SK-N-SH treated with all-trans-retinoic acid at 6 μM for 48 hours (cell line): ENCODE measurements around the gene CCDC85C.

Experiments used
- ATAC-seq: fragments of 200-7000 bp; cut with Tn5 transposase; 3 replicates; pipeline ENCODE4 v1.9.1; 2020; ENCODE audit warnings: mild to moderate bottlenecking, moderate library complexity
- ARNTL ChIP-seq: fragments of 450-650 bp; formaldehyde crosslinking; IDR thresholded peaks from 2 replicates; pipeline ENCODE4 v1.5.0; 2020; ENCODE audit warnings: low read depth, mild to moderate bottlenecking, moderate library complexity, borderline replicate concordance
- BACH2 ChIP-seq: fragments of 250-450 bp; sonication (Bioruptor Pico); IDR thresholded peaks from 2 replicates; pipeline ENCODE4 v1.9.0; 2021; ENCODE audit warnings: mild to moderate bottlenecking, borderline replicate concordance
- CREB5 ChIP-seq: fragments of 250-450 bp; sonication (Bioruptor Pico); IDR thresholded peaks from 2 replicates; pipeline ENCODE4 v1.5.1; 2020; ENCODE audit warnings: low read depth, mild to moderate bottlenecking, moderate library complexity
- CSDC2 ChIP-seq: fragments of 250-450 bp; sonication (Bioruptor Pico); IDR thresholded peaks from 2 replicates; pipeline ENCODE4 v1.5.0; 2020; ENCODE audit warnings: mild to moderate bottlenecking, moderate library complexity
- CSRNP3 ChIP-seq: fragments of 250-450 bp; sonication (Bioruptor Pico); IDR thresholded peaks from 2 replicates; pipeline ENCODE4 v1.5.1; 2021; ENCODE audit warnings: mild to moderate bottlenecking, moderate library complexity
- ESRRG ChIP-seq: fragments of 250-450 bp; sonication (Bioruptor Pico); IDR thresholded peaks from 2 replicates; pipeline ENCODE4 v1.6.1; 2021; ENCODE audit warnings: mild to moderate bottlenecking
- GLIS3 ChIP-seq: fragments of 250-450 bp; sonication (Bioruptor Pico); IDR thresholded peaks from 2 replicates; pipeline ENCODE4 v1.5.0; 2020; ENCODE audit warnings: mild to moderate bottlenecking, moderate library complexity
- ISL1 ChIP-seq: fragments of 250-450 bp; sonication (Bioruptor Pico); IDR thresholded peaks from 2 replicates; pipeline ENCODE4 v2.1.2; 2022; ENCODE audit warnings: mild to moderate bottlenecking, moderate library complexity
- OSR1 ChIP-seq: fragments of 250-450 bp; sonication (Bioruptor Pico); IDR thresholded peaks from 2 replicates; pipeline ENCODE4 v1.8.0; 2022; ENCODE audit warnings: moderate library complexity, mild to moderate bottlenecking, inconsistent platforms
- PATZ1 ChIP-seq: fragments of 250-450 bp; sonication (Bioruptor Pico); IDR thresholded peaks from 2 replicates; pipeline ENCODE4 v1.8.0; 2020; ENCODE audit warnings: mild to moderate bottlenecking, moderate library complexity, borderline replicate concordance
- POU6F1 ChIP-seq: fragments of 250-450 bp; sonication (Bioruptor Pico); IDR thresholded peaks from 2 replicates; pipeline ENCODE4 v1.8.0; 2021; ENCODE audit warnings: low read depth, mild to moderate bottlenecking, moderate library complexity, borderline replicate concordance
- PPARA ChIP-seq: fragments of 250-450 bp; sonication (Bioruptor Pico); IDR thresholded peaks from 2 replicates; pipeline ENCODE4 v1.5.0; 2020; ENCODE audit warnings: mild to moderate bottlenecking, borderline replicate concordance
- RARB ChIP-seq: fragments of 250-450 bp; sonication (Bioruptor Pico); IDR thresholded peaks from 2 replicates; pipeline ENCODE4 v1.8.0; 2021; ENCODE audit warnings: mild to moderate bottlenecking, moderate library complexity
- SNAI2 ChIP-seq: fragments of 250-450 bp; sonication (Bioruptor Pico); IDR thresholded peaks from 2 replicates; pipeline ENCODE4 v1.5.0; 2020; ENCODE audit warnings: mild to moderate bottlenecking, moderate library complexity
- TCF4 ChIP-seq: fragments of 250-450 bp; sonication (Bioruptor Pico); IDR thresholded peaks from 2 replicates; pipeline ENCODE4 v1.8.0; 2021; ENCODE audit warnings: mild to moderate bottlenecking, moderate library complexity, borderline replicate concordance
- TSHZ2 ChIP-seq: fragments of 250-450 bp; sonication (Bioruptor Pico); IDR thresholded peaks from 2 replicates; pipeline ENCODE4 v1.5.0; 2020; ENCODE audit warnings: mild to moderate bottlenecking, moderate library complexity
- ZC3H10 ChIP-seq: fragments of 250-450 bp; sonication (Bioruptor Pico); IDR thresholded peaks from 2 replicates; pipeline ENCODE4 v1.5.1; 2021; ENCODE audit warnings: mild to moderate bottlenecking, moderate library complexity
- ZFP3 ChIP-seq: fragments of 250-450 bp; sonication (Bioruptor Pico); IDR thresholded peaks from 2 replicates; pipeline ENCODE4 v1.5.0; 2020; ENCODE audit warnings: mild to moderate bottlenecking, moderate library complexity
- ZFP30 ChIP-seq: fragments of 450-650 bp; formaldehyde crosslinking; IDR thresholded peaks from 2 replicates; pipeline ENCODE4 v1.5.0; 2022; ENCODE audit warnings: mild to moderate bottlenecking, moderate library complexity
- ZNF565 ChIP-seq: fragments of 450-650 bp; formaldehyde crosslinking; conservative IDR thresholded peaks from 2 replicates; pipeline ENCODE4 v1.5.0; 2020; ENCODE audit warnings: low read depth, mild to moderate bottlenecking, moderate library complexity
- ZNF8 ChIP-seq: fragments of 450-650 bp; formaldehyde crosslinking; IDR thresholded peaks from 2 replicates; pipeline ENCODE4 v1.5.0; 2020; ENCODE audit warnings: mild to moderate bottlenecking, moderate library complexity

The CCDC85C gene

GRCh38 chr14:99519347-99519881, 84.6 kb downstream of the CCDC85C start:
- ATAC-seq, result no peak

GRCh38 chr14:99518441-99519346, 85.3 kb downstream of the CCDC85C start:
- peak; percentile 78 for ATAC-seq
- TF ChIP-seq TCF4 (CRISPR knock-in tag) (no peak), ZNF8 (CRISPR knock-in tag) (no peak), GLIS3 (CRISPR knock-in tag) (no peak), PATZ1 (CRISPR knock-in tag) (no peak), ESRRG (CRISPR knock-in tag) (no peak), TSHZ2 (CRISPR knock-in tag) (no peak), BACH2 (CRISPR knock-in tag) (no peak), ISL1 (no peak), ZFP30 (no peak), PPARA (CRISPR knock-in tag) (no peak), CSRNP3 (no peak), ARNTL (CRISPR knock-in tag) (no peak), ZNF565 (CRISPR knock-in tag) (no peak), POU6F1 (no peak), CSDC2 (CRISPR knock-in tag) (no peak), CREB5 (no peak), RARB (CRISPR knock-in tag) (no peak), ZFP3 (CRISPR knock-in tag) (no peak), ZC3H10 (no peak), OSR1 (no peak)
- TF ChIP-seq, all 23 proteins: peak for 0

More at GRCh38 chr14:99519347-99519881, 84.6 kb downstream of the CCDC85C start:
- TF ChIP-seq ZFP30, result no peak
- no peak for TF ChIP-seq ARNTL (CRISPR knock-in tag)
- no peak for TF ChIP-seq ESRRG (CRISPR knock-in tag)
- no peak for TF ChIP-seq SNAI2 (CRISPR knock-in tag)
- TF ChIP-seq ZNF565 (CRISPR knock-in tag), result no peak
- no peak for TF ChIP-seq ZNF8 (CRISPR knock-in tag)
- no peak for TF ChIP-seq PATZ1 (CRISPR knock-in tag)
